Neuronal stem cell (in vitro differentiated cells): Measurements from ENCODE around the gene AIDA.

Source experiments
- DNase-seq: peaks from one replicate; pipeline ENCODE4 v3.0.0-alpha.2; 2013; ENCODE audit warnings: low spot score
- H2AFZ ChIP-seq: one replicate; pipeline ENCODE4 v1.6.1; 2013; ENCODE audit warnings: mild to moderate bottlenecking, low read length, inconsistent platforms
- H2AK5ac ChIP-seq: 2 replicates; pipeline ENCODE4 v1.6.1; 2013; ENCODE audit warnings: low read depth, mild to moderate bottlenecking, inconsistent platforms, low read length, moderate library complexity, mixed read lengths
- H2BK120ac ChIP-seq: 2 replicates; pipeline ENCODE4 v1.6.1; 2013; ENCODE audit warnings: low read depth, mild to moderate bottlenecking, inconsistent platforms, low read length, moderate library complexity, mixed read lengths
- H2BK12ac ChIP-seq: one replicate; pipeline ENCODE4 v1.6.1; 2013; ENCODE audit warnings: low read length, inconsistent platforms
- H2BK15ac ChIP-seq: 2 replicates; pipeline ENCODE4 v1.6.1; 2013; ENCODE audit warnings: mild to moderate bottlenecking, low read length, inconsistent platforms, mixed read lengths
- H2BK5ac ChIP-seq: one replicate; pipeline ENCODE4 v1.6.1; 2013; ENCODE audit warnings: inconsistent platforms, mild to moderate bottlenecking, low read length, moderate library complexity
- H3K14ac ChIP-seq: one replicate; pipeline ENCODE4 v1.6.1; 2013; ENCODE audit warnings: low read length, inconsistent platforms
- H3K18ac ChIP-seq: 2 replicates; pipeline ENCODE4 v1.6.1; 2013; ENCODE audit warnings: low read length, inconsistent platforms
- H3K23ac ChIP-seq: 2 replicates; pipeline ENCODE4 v1.6.1; 2013; ENCODE audit warnings: low read depth, mild to moderate bottlenecking, mixed read lengths, low read length, inconsistent platforms; ENCODE audit not compliant: poor library complexity
- H3K27ac ChIP-seq: replicated peaks from 3 replicates; pipeline ENCODE4 v1.5.1; 2013; ENCODE audit warnings: low read length, inconsistent platforms
- H3K27me3 ChIP-seq, 3 experiments: 2 replicates each; pipeline ENCODE4 v1.6.1; 2013; ENCODE audit warnings: low read length in 3 of 3, mild to moderate bottlenecking in 2 of 3, inconsistent platforms in 1 of 3, low read depth in 1 of 3, mixed read lengths in 1 of 3, moderate library complexity in 1 of 3; ENCODE audit not compliant: control insufficient read depth in 3 of 3, insufficient read depth in 3 of 3
- H3K36me3 ChIP-seq, 2 donors: replicated peaks in 1 of 2; 2 replicates each; pipeline ENCODE4 v1.6.1; 2013; ENCODE audit warnings: low read length in 2 of 2; ENCODE audit not compliant: control insufficient read depth in 2 of 2, insufficient read depth in 2 of 2
- H3K4ac ChIP-seq: 2 replicates; pipeline ENCODE4 v1.6.1; 2013; ENCODE audit warnings: inconsistent platforms, mild to moderate bottlenecking, low read length, moderate library complexity
- H3K4me1 ChIP-seq, 2 donors: 1 replicate in 1 of 2; 2 replicates in 1 of 2; pipeline ENCODE4 v1.6.1; 2013; ENCODE audit warnings: low read length in 2 of 2, low read depth in 1 of 2; ENCODE audit not compliant: control insufficient read depth in 2 of 2, insufficient read depth in 1 of 2
- H3K4me2 ChIP-seq: one replicate; pipeline ENCODE4 v1.6.1; 2013; ENCODE audit warnings: mild to moderate bottlenecking, low read length, inconsistent platforms; ENCODE audit not compliant: insufficient read depth, poor library complexity, severe bottlenecking
- H3K4me3 ChIP-seq, 2 donors: 2 replicates each; pipeline ENCODE4 v1.5.1; 2013; ENCODE audit warnings: low read length in 2 of 2, mild to moderate bottlenecking in 2 of 2, inconsistent platforms in 1 of 2, moderate library complexity in 1 of 2
- H3K79me1 ChIP-seq: one replicate; pipeline ENCODE4 v1.6.1; 2013; ENCODE audit warnings: low read depth, mild to moderate bottlenecking, inconsistent platforms, low read length, moderate library complexity
- H3K9ac ChIP-seq: one replicate; pipeline ENCODE4 v1.6.1; 2013; ENCODE audit warnings: mild to moderate bottlenecking, low read depth, low read length, inconsistent platforms; ENCODE audit not compliant: poor library complexity
- H3K9me3 ChIP-seq, 2 donors: replicated peaks in 1 of 2; 2 replicates each; pipeline versions ENCODE3 to v1.6.1; 2013; ENCODE audit warnings: low read length in 2 of 2, mild to moderate bottlenecking in 2 of 2, inconsistent platforms in 1 of 2, low read depth in 1 of 2, mixed read lengths in 1 of 2, moderate library complexity in 1 of 2; ENCODE audit not compliant: control insufficient read depth in 2 of 2, insufficient read depth in 1 of 2
- H4K8ac ChIP-seq: one replicate; pipeline ENCODE4 v1.6.1; 2013; ENCODE audit warnings: low read depth, mild to moderate bottlenecking, inconsistent platforms, low read length, moderate library complexity
- H4K91ac ChIP-seq: one replicate; pipeline ENCODE4 v1.6.1; 2013; ENCODE audit warnings: low read length, low read depth, mild to moderate bottlenecking, inconsistent platforms; ENCODE audit not compliant: poor library complexity
- WGBS, 2 donors: extraction: QIAGEN DNeasy Blood & Tissue Kit; methylation state at CpG; one replicate each; pipeline ENCODE4 v1.1.7; 2013; ENCODE audit warnings: missing lambda C conversion rate in 2 of 2, mixed read lengths in 1 of 2; ENCODE audit not compliant: insufficient read length in 2 of 2, insufficient replicate concordance in 1 of 2; ENCODE audit errors: extremely low coverage in 2 of 2; 5-methylcytosine and 5-hydroxymethylcytosine counted together

AIDA gene

GRCh38 chr1:222631611-222632208 lies 80.6 kb downstream of the AIDA start:
- WGBS, 2 donors: no CpG with 5 or more reads among the region's 3 CpGs
- Histone ChIP-seq H4K91ac (no peak overlapping the region), H3K4me3 (no peak overlapping the region)

GRCh38 chr1:222629921-222630535 lies 82.3 kb downstream of the AIDA start:
- no peak overlapping the region for H3K27ac ChIP-seq
- no CpG with 5 or more reads among the region's 7 CpGs for WGBS, 2 donors

More at GRCh38 chr1:222631611-222632208, 80.6 kb downstream of the AIDA start:
- peaks cover 24 to 95% of the 10 kb centered on the region in 2 donors for H3K36me3 ChIP-seq
- no peak for DNase-seq
- no peak overlapping the region for H3K4me2 ChIP-seq
- H3K79me1 ChIP-seq: peaks cover 1% of the 10 kb centered on the region
- H3K27me3 ChIP-seq: no peaks in the 10 kb centered on the region
- no peak overlapping the region for H3K18ac ChIP-seq
- no peak overlapping the region for H2BK5ac ChIP-seq
- no peaks in the 10 kb centered on the region for H3K4me1 ChIP-seq
- H3K9me3 ChIP-seq: no peaks in the 10 kb centered on the region
- no peak overlapping the region for H3K23ac ChIP-seq
- no peak overlapping the region for H3K9ac ChIP-seq
- no peak overlapping the region for H2BK12ac ChIP-seq
- no peak overlapping the region for H3K14ac ChIP-seq
- H3K4ac ChIP-seq: no peak overlapping the region
- H4K8ac ChIP-seq: no peak overlapping the region
- H2BK15ac ChIP-seq: no peak overlapping the region
- no peak overlapping the region for H3K27ac ChIP-seq
- H2AK5ac ChIP-seq: no peak overlapping the region
- no peak overlapping the region for H2AFZ ChIP-seq
- H2BK120ac ChIP-seq: no peak overlapping the region

GRCh38 chr1:222627232-222627631 lies 85.1 kb downstream of the AIDA start:
- Histone ChIP-seq H2BK5ac (no peak overlapping the region), H2BK120ac (no peak overlapping the region), H3K36me3 (peaks cover 24 to 97% of the 10 kb centered on the region in 2 donors), H3K27me3 (no peaks in the 10 kb centered on the region), H3K4me3 (no peak overlapping the region), H3K4ac (no peak overlapping the region), H3K4me1 (no peaks in the 10 kb centered on the region), H3K23ac (no peak overlapping the region), H3K9ac (no peak overlapping the region), H4K91ac (no peak overlapping the region), H2AFZ (no peak overlapping the region), H4K8ac (no peak overlapping the region), H3K27ac (no peak overlapping the region), H2BK12ac (no peak overlapping the region), H2BK15ac (no peak overlapping the region), H3K4me2 (no peak overlapping the region), H3K79me1 (no peaks in the 10 kb centered on the region), H2AK5ac (no peak overlapping the region), H3K14ac (no peak overlapping the region), H3K18ac (no peak overlapping the region), H3K9me3 (no peaks in the 10 kb centered on the region)
- WGBS, 2 donors: 100% methylated on average over 1 of the region's 6 CpGs; no CpG with 5 or more reads in 1 of the 2 donors
- DNase-seq: no peak

More at GRCh38 chr1:222629921-222630535, 82.3 kb downstream of the AIDA start:
- Histone ChIP-seq H2BK120ac (no peak overlapping the region), H4K8ac (no peak overlapping the region), H2AFZ (no peak overlapping the region), H3K23ac (no peak overlapping the region), H3K4ac (no peak overlapping the region), H3K9ac (no peak overlapping the region), H3K14ac (no peak overlapping the region), H3K18ac (no peak overlapping the region), H3K4me3 (no peak overlapping the region), H3K4me2 (no peak overlapping the region), H2BK5ac (no peak overlapping the region), H2BK15ac (no peak overlapping the region), H3K4me1 (no peaks in the 10 kb centered on the region), H3K36me3 (peaks cover 21 to 96% of the 10 kb centered on the region in 2 donors), H3K9me3 (no peaks in the 10 kb centered on the region), H2BK12ac (no peak overlapping the region), H3K79me1 (no peaks in the 10 kb centered on the region), H4K91ac (no peak overlapping the region), H3K27me3 (no peaks in the 10 kb centered on the region), H2AK5ac (no peak overlapping the region)
- DNase-seq: no peak

- Histone ChIP-seq H3K9ac (no peak overlapping the region), H3K4me2 (no peak overlapping the region), H3K4me1 (peaks cover 0 to 3% of the 10 kb centered on the region in 2 donors), H3K79me1 (no peaks in the 10 kb centered on the region), H2AFZ (no peak overlapping the region), H2BK5ac (no peak overlapping the region), H2BK15ac (no peak overlapping the region), H3K9me3 (no peaks in the 10 kb centered on the region), H3K14ac (no peak overlapping the region), H3K18ac (no peak overlapping the region), H3K27me3 (no peaks in the 10 kb centered on the region), H3K36me3 (peaks cover 16 to 77% of the 10 kb centered on the region in 2 donors), H2BK12ac (no peak overlapping the region), H4K91ac (no peak overlapping the region), H3K27ac (no peak overlapping the region), H2BK120ac (no peak overlapping the region), H4K8ac (no peak overlapping the region), H3K23ac (no peak overlapping the region), H3K4ac (no peak overlapping the region), H2AK5ac (no peak overlapping the region), H3K4me3 (no peak overlapping the region)
- no peak for DNase-seq
- WGBS, 2 donors: no CpG with 5 or more reads among the region's 7 CpGs
Observed at GRCh38 chr1:222624214-222624613, 88.1 kb downstream of the AIDA start.
